Jurkat, Clone E6-1 (cell line): ENCODE results near the gene NMUR1.
A peak's percentile ranks its signal among the peaks of the same experiment; 100 is the strongest.

ENCODE experiments used
- DNase-seq: peaks from one replicate; pipeline ENCODE4 v3.0.0-alpha.2; 2011; ENCODE audit warnings: low read depth, low spot score
- H3K4me3 ChIP-seq: 2 replicates; pipeline ENCODE4 v1.5.1; 2011; ENCODE audit warnings: mild to moderate bottlenecking, low read length, control low read depth, moderate library complexity

The NMUR1 gene

GRCh38 chr2:231554748-231555545, 24.7 kb upstream of the NMUR1 start:
- H3K4me3 ChIP-seq = no peak overlapping the region
- DNase-seq = no peak

- no peak for DNase-seq
- no peak overlapping the region for H3K4me3 ChIP-seq
These were observed 24.1 kb upstream of the NMUR1 start for GRCh38 chr2:231554327-231554726.

GRCh38 chr2:231552752-231553151, 22.5 kb upstream of the NMUR1 start:
- H3K4me3 ChIP-seq = no peak overlapping the region

GRCh38 chr2:231549446-231550239, 19.4 kb upstream of the NMUR1 start:
- peak; percentile 31 for DNase-seq
- no peak overlapping the region for H3K4me3 ChIP-seq

More at GRCh38 chr2:231552752-231553151, 22.5 kb upstream of the NMUR1 start:
- DNase-seq = no peak

GRCh38 chr2:231548752-231549151, 18.5 kb upstream of the NMUR1 start:
- DNase-seq = no peak
- no peak overlapping the region for H3K4me3 ChIP-seq

GRCh38 chr2:231547315-231548110, 17.3 kb upstream of the NMUR1 start:
- no peak overlapping the region for H3K4me3 ChIP-seq
- no peak for DNase-seq

- DNase-seq = peak; percentile 19
- H3K4me3 ChIP-seq = no peak overlapping the region
These were observed 15.9 kb upstream of the NMUR1 start for GRCh38 chr2:231546014-231546715.

- peak; percentile 80 for DNase-seq
- peak overlapping the region; percentile 14 for H3K4me3 ChIP-seq
These were observed 15.1 kb upstream of the NMUR1 start for GRCh38 chr2:231545105-231545902.

GRCh38 chr2:231542136-231542535, 11.9 kb upstream of the NMUR1 start:
- DNase-seq = no peak
- no peak overlapping the region for H3K4me3 ChIP-seq

- H3K4me3 ChIP-seq = no peak overlapping the region
- DNase-seq = peak; percentile 24
These were observed 11.4 kb upstream of the NMUR1 start for GRCh38 chr2:231541645-231542044.

- no peak for DNase-seq
- H3K4me3 ChIP-seq = no peak overlapping the region
These were observed 9.7 kb upstream of the NMUR1 start for GRCh38 chr2:231539991-231540390.

GRCh38 chr2:231535961-231536360, 5.7 kb upstream of the NMUR1 start:
- no peak for DNase-seq
- no peak overlapping the region for H3K4me3 ChIP-seq

GRCh38 chr2:231533777-231534125, 3.5 kb upstream of the NMUR1 start:
- no peak overlapping the region for H3K4me3 ChIP-seq
- no peak for DNase-seq

- no peak overlapping the region for H3K4me3 ChIP-seq
- DNase-seq = no peak
These were observed 3.0 kb upstream of the NMUR1 start for GRCh38 chr2:231533086-231533776.

- DNase-seq = no peak
- no peak overlapping the region for H3K4me3 ChIP-seq
These were observed 2.5 kb upstream of the NMUR1 start for GRCh38 chr2:231532756-231533035.

- DNase-seq = no peak
- no peak overlapping the region for H3K4me3 ChIP-seq
These were observed 1.9 kb upstream of the NMUR1 start for GRCh38 chr2:231531883-231532755.

- H3K4me3 ChIP-seq = no peak overlapping the region
- no peak for DNase-seq
These were observed 1.2 kb upstream of the NMUR1 start for GRCh38 chr2:231531466-231531865.
